Measurements from ENCODE around the gene LCN10. TPM values are rescaled to one million over a fixed set of nuclear protein-coding genes. Genes with fewer than 3 reads are reported as not detected.

Gene LCN10
- total and polyA plus RNA-seq, 2 donors (not counting 3 experiments of a cell fraction or from before 2014, with no cell fraction given): not detected

DNA sequence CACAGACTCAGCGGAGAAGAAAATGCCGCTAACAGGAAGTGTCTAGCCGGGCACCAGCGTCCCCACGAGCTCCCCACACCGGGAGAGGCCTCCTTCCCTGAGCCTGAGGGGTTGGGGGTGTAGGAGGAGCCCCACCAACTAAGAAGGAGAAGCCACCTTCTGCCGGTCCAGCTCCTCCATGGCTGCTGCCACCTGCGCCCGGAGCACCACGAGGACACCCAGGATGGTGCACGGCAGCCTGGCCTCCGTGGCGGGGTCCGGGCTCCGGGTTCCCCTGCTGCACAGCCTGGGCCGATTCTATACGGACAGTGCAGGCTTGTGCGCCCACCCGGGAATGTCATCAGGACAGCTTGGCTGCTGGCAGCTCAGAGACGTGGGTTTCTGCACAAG, 15.0 kb upstream of the LCN10 start:
- Histone ChIP-seq H4K20me1 (replicated peaks; ENCODE audit: control insufficient read depth, extremely low read depth, insufficient read depth, low read length) (no peaks in the 10 kb centered on the region), H3K36me3 (ENCODE audit: control insufficient read depth in 2 of 2, extremely low read depth in 1 of 2, insufficient read depth in 2 of 2, low read length in 2 of 2) (no peaks in the 10 kb centered on the region), H3K9ac (replicated peaks; ENCODE audit: extremely low read depth, insufficient read depth, low read length) (no peak overlapping the region), H3K4me1 (ENCODE audit: control insufficient read depth, extremely low read depth, insufficient read depth, low read length) (no peaks in the 10 kb centered on the region), H3K27me3 (ENCODE audit: control insufficient read depth in 2 of 2, insufficient read depth in 2 of 2, low read length in 2 of 2) (no peaks in the 10 kb centered on the region), H3K4me2 (ENCODE audit: insufficient read depth, low read length) (no peak overlapping the region), H3K9me1 (replicated peaks; ENCODE audit: control insufficient read depth, extremely low read depth, insufficient read depth, low read length) (no peaks in the 10 kb centered on the region), H3K4me3 (replicated peaks in 1 of 3; ENCODE audit: insufficient read depth in 1 of 3, low read depth in 1 of 3, low read length in 3 of 3) (no peak overlapping the region), H2AFZ (ENCODE audit: low read depth, low read length) (no peak overlapping the region), H3K9me3 (replicated peaks; ENCODE audit: control insufficient read depth, insufficient read depth, low read length) (no peaks in the 10 kb centered on the region), H3K79me2 (ENCODE audit: control insufficient read depth, insufficient read depth, low read length) (no peaks in the 10 kb centered on the region), H3K27ac (ENCODE audit: insufficient read depth, low read depth, low read length) (no peak overlapping the region)
- DNase-seq (ENCODE audit: low read depth, low spot score): no peak
- POLR2A ChIA-PET: no interaction called here
- TF ChIP-seq JUN (IDR thresholded peaks at IDR 0.05; ENCODE audit: borderline replicate concordance, insufficient read depth, insufficient read length, low read depth) (no peak), POLR2AphosphoS5 (IDR thresholded peaks at IDR 0.05; ENCODE audit: insufficient read depth, low read depth, low read length) (no peak), GATA2 (IDR thresholded peaks at IDR 0.05; ENCODE audit: insufficient read depth, insufficient read length, low read depth, low read length) (no peak), POLR2A (IDR thresholded peaks at IDR 0.05; ENCODE audit: low read depth, low read length) (no peak), MYC (IDR thresholded peaks at IDR 0.05; ENCODE audit: low read depth, low read length) (no peak), EZH2 (IDR thresholded peaks at IDR 0.05; ENCODE audit: borderline replicate concordance, low read depth, low read length, severe bottlenecking) (no peak), FOS (IDR thresholded peaks at IDR 0.05; ENCODE audit: borderline replicate concordance, insufficient read depth, low read length) (no peak)
- TF ChIP-seq, protein P1, sequence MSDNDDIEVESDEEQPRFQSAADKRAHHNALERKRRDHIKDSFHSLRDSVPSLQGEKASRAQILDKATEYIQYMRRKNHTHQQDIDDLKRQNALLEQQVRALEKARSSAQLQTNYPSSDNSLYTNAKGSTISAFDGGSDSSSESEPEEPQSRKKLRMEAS (IDR thresholded peaks at IDR 0.05; ENCODE audit: insufficient read depth, insufficient read length): no peak
- TF ChIP-seq, protein P2, sequence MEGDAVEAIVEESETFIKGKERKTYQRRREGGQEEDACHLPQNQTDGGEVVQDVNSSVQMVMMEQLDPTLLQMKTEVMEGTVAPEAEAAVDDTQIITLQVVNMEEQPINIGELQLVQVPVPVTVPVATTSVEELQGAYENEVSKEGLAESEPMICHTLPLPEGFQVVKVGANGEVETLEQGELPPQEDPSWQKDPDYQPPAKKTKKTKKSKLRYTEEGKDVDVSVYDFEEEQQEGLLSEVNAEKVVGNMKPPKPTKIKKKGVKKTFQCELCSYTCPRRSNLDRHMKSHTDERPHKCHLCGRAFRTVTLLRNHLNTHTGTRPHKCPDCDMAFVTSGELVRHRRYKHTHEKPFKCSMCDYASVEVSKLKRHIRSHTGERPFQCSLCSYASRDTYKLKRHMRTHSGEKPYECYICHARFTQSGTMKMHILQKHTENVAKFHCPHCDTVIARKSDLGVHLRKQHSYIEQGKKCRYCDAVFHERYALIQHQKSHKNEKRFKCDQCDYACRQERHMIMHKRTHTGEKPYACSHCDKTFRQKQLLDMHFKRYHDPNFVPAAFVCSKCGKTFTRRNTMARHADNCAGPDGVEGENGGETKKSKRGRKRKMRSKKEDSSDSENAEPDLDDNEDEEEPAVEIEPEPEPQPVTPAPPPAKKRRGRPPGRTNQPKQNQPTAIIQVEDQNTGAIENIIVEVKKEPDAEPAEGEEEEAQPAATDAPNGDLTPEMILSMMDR (IDR thresholded peaks at IDR 0.05; ENCODE audit: extremely low read depth in 1 of 2, insufficient read depth in 1 of 2, low read depth in 1 of 2, low read length in 2 of 2): no peak
- no peak for FAIRE-seq
- CTCF ChIA-PET: interaction anchor here (1.2 to 1.4 kb wide), 3 partner anchors 11 to 30 kb away, joined by 3 to 10 read pairs (median 5); no protein-coding TSS in a partner anchor
- dilution Hi-C loops (cut with MboI; ENCODE audit: extremely low pct_ligation_motif_present, low sequenced_read_pairs) (no loop called here), intact Hi-C loops (cut with micrococcal nuclease) (no loop called here)
- BruUV-seq (replicated peaks): no TSS peak
